ENCODE measurements around the gene REPIN1. TPM values are rescaled to one million over a fixed set of nuclear protein-coding genes. Genes with fewer than 3 reads are reported as not detected.
A peak's percentile ranks its signal among the peaks of the same experiment; 100 is the strongest.

The REPIN1 gene
- total RNA-seq, 1 experiment from 2014 or later = 104 TPM

- no peak for DNase-seq (ENCODE audit: extremely low read depth, low read depth)
These were observed 31.9 kb upstream of the REPIN1 start for GRCh38 chr7:150336746-150337145.

- no peak for DNase-seq (ENCODE audit: extremely low read depth, low read depth)
These were observed 31.4 kb upstream of the REPIN1 start for GRCh38 chr7:150337179-150337578.

- DNase-seq (ENCODE audit: extremely low read depth, low read depth) = no peak
These were observed 31.0 kb upstream of the REPIN1 start for GRCh38 chr7:150337659-150338081.

DNA sequence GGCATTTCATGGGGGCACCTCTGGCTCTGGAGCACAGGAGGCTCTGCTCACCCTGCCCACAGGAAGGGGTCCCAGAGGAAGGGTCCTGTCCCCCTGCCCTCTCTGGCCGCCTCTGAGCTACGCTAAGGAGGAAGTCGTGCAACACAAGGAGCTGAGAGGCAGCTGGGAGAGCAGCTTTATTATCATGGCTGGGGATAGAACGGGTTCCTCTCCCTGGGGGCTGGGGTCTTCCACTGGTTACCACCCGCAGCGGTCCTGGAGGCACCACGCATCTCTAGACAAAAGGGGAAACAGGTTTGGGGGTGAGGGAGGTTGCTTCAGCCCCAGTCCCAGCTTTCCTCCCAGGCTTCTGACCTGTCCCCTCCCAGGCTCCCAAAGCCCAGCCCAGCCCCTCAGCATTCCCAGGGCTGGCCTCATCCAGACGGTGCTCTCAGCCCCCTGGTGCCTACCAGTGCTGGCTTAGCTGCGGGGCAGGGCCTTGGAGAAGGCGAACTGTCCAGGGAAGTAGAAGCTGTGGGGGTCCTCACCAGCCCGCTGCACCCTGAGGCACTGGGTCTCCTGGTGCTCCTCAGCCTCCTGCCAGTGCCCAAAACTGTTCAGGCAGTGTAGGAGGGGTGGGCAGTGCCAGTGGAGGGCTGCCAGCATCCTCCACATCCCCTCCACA is 30.3 kb upstream of the REPIN1 start:
- DNase-seq (ENCODE audit: extremely low read depth, low read depth) = no peak

DNA sequence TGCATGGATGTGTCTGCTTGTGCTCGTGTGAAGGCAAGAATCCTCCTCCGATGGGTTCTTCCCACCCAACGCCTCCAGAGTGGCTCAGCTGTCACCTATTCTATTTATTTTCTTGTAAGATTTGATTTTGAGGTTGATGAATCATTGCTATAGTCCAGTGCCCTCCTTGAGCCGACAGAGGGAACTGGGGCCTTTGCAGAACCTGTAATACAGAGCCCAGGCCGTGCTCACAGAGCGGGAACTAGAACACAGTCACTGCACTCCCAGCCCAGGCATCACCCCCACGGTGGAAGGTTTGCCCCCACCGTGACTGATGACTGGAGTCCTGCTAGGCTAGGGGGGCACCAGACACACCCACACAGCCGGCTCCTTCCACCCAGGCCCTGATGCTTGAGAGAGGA is 29.2 kb upstream of the REPIN1 start:
- DNase-seq (ENCODE audit: extremely low read depth, low read depth) = no peak

- DNase-seq (ENCODE audit: extremely low read depth, low read depth) = no peak
These were observed 28.4 kb upstream of the REPIN1 start for GRCh38 chr7:150340024-150340749.

GRCh38 chr7:150340875-150341262 is 27.8 kb upstream of the REPIN1 start:
- no peak for DNase-seq (ENCODE audit: extremely low read depth, low read depth)

GRCh38 chr7:150341263-150342120 is 27.1 kb upstream of the REPIN1 start, which contains the start of gene RARRES2:
TSS of gene RARRES2 (minus strand) at chr7:150341629. CDS start at chr7:150340609, 1,020 bp downstream.
- DNase-seq (ENCODE audit: extremely low read depth, low read depth) = no peak

GRCh38 chr7:150342121-150342408 is 26.6 kb upstream of the REPIN1 start:
- DNase-seq (ENCODE audit: extremely low read depth, low read depth) = no peak

- no peak for DNase-seq (ENCODE audit: extremely low read depth, low read depth)
These were observed 25.4 kb upstream of the REPIN1 start for GRCh38 chr7:150343225-150343624.

- no peak for DNase-seq (ENCODE audit: extremely low read depth, low read depth)
These were observed 24.3 kb upstream of the REPIN1 start for GRCh38 chr7:150344299-150344698.

DNA sequence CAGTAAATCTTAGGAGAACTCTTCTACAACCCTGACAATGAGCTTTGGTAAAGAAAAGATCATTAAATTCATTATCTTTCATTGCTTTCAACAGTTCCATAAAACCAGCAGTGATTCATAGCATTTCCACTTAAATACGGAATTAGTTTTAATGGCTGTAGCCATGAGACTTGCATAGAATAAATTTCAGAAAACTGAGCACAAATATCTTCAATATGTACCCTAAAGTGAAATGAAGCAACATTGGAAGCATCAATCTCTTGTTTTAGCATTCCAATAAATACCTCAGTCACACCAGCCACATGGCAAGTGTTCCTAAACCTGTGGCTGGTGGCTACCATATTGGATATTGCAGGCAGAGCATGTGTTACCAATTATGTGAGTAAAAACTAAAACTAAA is 23.6 kb upstream of the REPIN1 start:
- no peak for DNase-seq (ENCODE audit: extremely low read depth, low read depth)

DNA sequence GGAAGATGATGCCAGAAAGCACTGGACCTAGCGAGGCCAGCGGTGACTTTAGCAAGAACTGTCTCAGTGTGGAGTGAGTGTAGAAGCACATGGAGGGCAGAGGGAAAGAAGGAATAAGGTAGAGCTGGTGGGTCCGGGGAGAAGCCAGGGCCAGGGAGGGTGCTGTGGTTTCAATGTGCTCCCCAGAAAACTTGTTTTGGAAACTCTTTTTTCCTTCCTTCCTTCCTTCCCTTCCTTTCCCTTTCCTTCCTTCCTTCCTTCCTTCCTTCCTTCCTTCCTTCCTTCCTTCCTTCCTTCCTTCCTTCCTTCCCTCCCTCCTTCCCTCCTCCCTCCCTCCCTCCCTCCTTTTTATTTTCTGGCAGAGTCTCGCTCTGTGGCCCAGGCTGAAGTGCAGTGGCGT is 21.7 kb upstream of the REPIN1 start:
- no peak for DNase-seq (ENCODE audit: extremely low read depth, low read depth)

GRCh38 chr7:150351587-150352194 is 16.9 kb upstream of the REPIN1 start:
- DNase-seq (ENCODE audit: extremely low read depth, low read depth) = no peak

- no peak for DNase-seq (ENCODE audit: extremely low read depth, low read depth)
These were observed 13.0 kb upstream of the REPIN1 start for GRCh38 chr7:150355666-150356059.

GRCh38 chr7:150356265-150356897 is 12.2 kb upstream of the REPIN1 start:
- peak; percentile 33 for DNase-seq (ENCODE audit: extremely low read depth, low read depth)

GRCh38 chr7:150357270-150357669 is 11.4 kb upstream of the REPIN1 start:
- DNase-seq (ENCODE audit: extremely low read depth, low read depth) = no peak

DNA sequence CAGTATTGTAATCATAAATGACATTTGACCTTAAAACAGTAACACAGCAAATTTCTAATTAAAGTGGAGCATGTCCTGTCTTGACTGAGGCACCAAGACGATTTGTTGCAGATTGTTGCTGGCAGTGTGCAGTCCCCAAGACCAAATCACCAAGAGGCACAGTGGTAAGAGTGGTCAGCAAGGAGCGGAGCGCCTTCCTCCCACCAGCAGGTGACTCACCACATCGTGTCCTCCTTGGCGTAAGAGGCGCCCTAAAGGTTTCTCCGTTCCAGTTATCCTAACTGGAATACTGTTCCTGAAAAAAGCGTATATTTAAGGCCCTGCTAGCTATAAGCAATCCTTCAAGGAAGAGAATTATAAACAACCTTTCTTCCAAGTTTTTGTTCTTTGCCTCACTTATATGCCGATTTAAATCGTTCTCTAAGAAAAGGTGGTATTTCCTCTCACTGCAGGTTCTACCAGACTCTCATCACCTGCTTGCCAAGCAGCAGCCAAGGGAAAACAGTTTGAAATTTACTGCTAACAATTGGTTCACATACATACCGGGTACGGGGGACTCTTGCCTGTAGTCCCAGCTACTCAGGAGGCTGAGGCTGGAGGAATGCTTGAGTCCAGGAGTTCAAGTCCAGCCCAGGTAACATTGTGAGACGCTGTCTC is 10.7 kb upstream of the REPIN1 start:
- no peak for DNase-seq (ENCODE audit: extremely low read depth, low read depth)

GRCh38 chr7:150358433-150358832 is 10.2 kb upstream of the REPIN1 start:
- DNase-seq (ENCODE audit: extremely low read depth, low read depth) = no peak

GRCh38 chr7:150358988-150359621 is 9.5 kb upstream of the REPIN1 start:
- no peak for DNase-seq (ENCODE audit: extremely low read depth, low read depth)

Data from NCI-H460 (cell line).